ENCODE data around the gene DDN.

Gene DDN

DNA sequence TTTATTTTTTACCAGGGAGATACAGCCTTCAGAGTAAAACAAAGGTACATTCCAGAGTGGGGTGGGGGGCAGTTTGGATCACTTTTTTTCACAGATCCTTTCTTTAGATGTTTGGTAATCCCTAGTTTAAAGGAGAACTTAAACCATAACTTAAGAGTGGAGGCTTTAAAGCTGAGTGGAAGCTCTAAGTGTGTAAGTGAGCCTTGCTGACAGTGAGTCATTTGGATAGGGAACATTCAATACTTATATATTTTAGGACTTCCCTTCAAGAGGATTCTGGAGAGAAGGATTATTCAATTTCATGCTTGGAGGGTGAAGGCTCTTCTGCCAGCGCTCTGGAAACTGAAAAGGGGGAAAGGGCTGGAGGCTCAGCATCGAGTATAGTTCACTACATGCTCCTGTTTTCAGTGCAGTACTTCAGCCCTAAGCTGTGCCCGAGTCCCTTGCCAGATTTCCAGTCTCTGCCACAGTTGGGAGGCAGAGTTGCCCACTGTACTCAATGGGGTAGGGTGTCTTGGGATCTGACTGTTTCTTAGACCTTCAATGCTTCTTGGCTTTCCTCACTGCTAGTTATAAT lies 11.0 kb upstream of the DDN start:
- no peak for DNase-seq

DNA sequence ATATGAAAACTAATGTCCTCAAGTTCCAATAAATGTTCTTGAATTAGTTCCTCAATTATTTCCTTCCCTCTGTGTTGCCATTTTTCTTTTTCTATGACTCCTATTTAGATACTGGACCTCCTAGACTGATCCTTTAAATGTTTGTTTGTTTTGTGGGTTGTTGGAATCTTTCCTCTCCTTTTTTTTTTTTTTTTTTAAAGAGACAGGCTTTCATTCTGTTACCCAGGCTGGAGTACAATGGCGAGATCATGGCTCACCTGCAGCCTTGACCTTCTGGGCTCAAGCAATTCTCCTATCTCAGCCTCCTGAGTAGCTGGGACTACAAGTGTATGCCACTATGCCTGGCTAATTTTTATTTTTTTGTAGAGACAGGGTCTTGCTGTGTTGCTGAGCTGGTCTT lies 9.8 kb upstream of the DDN start:
- no peak for DNase-seq

DNA sequence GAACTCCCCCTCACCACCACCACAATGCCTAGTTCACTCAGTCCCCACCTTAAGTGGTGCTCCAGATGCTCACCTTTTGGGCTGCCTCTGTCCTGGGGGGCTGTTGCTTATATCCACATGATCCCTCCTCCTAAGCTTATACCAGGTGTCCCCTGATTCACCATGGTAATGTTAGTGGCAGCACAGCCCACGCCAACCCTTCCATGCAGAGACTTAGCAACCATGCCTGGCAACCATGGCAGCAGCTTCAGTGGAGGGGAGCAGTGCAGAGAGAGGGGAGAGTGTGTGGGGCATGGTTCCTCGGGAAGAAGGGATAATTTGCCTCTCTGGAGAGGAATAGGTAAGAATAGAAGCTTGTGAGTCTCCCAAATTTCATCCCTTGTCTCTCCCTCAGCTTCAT lies 1.2 kb upstream of the DDN start:
- DNase-seq: no peak

DNA sequence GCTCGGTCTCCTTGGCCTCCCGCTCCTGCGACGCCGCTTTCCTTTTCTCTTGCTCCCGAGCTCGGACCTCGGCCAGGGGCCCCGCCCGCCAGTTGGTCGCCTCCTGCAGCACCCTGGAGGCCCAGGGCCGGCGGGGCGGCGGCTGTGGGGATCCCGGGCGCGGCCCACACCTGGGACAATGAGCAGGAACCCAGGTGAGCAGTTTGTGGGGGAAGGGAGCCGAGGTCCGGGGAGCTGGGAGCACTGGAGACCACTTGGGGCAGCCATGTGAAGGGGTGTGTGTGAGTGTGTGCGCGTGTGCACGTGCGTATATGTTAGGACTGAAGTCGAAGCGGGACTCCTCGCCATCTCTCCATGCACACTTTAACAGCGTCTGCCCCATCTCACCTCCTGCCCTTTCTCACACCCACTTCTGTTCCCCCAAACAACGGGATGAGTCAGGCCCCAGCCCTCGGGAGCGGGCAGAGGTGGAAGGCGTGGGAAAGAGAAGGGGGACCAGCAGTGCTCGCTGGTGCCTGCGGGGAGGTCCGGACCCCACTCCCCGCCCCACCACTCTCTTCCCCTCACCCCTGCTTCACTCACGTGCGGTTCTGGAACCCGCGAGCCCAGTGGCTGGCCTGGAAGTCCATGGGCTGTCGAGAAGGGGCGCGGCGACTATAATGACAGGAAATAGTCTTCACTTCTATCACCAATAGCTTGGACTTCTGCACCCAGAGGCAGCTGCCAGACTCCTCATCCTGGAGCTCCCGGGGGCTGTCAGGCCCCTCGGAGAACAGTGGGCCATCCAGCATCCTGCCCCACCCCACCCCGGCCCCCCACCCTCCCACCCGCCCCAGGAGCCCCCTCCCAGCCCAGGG lies 450 bp downstream of the DDN start:
- DNase-seq: peak; percentile 13

DNA sequence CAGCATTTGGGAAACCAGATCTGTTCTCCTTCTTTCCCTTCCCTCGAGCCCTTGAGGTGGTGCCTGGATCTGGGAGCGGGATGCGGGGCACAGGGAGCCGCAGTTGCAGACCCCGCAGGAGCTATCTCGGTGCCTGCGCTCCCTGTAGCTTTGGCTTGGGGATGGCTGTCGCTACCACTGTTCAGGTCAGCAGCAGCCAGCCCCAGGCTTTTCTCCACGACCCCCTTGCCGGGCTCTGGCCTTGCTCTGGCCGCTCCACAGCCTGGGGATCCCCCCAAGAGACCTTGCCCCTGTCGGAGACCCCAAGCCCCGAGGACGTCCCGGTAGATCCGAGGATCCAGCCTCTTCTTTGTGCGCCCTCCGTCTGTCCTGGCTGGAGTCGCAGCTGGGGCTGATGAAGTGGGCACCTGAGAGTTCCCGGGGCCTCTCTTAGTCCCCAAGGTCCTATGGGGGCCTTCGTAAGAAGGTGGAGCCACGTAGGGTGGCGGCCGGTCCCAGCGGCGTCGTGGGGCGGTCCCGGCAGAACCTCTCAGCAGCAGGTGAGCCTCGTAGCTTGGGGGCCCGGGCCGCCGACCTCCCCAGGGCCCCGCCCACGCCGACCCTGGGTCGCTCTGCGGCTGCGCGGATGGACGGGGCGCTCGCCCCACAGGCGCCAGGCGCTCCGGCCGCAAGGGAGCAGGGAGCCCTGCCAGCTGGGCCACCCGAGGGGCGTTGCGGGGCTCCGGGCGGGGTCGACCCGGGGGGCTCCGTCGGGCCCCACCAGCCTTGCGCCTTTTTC lies 1.3 kb downstream of the DDN start:
- DNase-seq: no peak

DNA sequence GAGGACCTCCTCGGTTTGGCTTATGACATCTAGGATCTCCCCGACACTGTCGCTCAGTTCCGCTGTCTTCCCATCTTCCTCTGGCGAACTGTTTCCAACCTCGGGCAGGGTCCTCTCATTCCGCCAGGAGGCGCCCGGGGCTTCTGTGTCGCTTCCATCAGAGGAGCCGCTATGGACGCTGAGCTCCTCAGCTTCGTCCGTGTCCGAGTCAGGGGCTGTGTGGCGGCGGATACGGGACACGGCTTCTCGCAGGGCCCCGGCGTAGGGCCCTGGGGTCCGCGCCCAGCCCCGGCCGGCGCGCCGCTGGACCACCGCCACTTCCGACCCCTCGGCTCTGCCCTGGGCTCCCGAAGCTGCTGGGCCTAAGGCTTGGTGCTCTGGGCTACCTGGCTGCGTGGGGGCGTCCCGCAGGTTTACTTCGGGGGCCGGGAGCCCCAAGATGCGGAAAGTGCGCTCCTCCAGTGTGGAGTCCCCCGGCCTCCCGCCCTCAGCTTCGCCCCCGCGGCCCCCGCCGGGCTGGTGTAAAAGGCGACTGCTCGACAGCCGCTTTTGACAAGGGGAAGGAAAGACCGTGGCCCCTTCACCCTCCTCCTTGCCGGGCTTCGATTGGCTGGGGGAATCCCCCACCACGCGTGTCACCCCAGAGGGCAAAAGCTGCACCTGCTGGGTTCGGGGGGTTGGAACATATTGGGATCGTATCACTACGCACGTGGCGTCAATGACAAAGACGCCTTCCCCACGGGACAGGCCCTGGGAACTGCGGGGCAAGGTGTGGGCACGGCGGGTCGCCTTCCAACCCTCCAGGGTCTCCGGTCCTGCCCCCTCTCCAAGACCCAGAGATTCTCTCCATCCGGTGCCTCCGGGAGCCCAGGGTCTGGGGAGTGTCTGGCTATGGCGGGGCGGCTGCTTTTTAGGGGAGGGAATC lies 2.1 kb downstream of the DDN start:
- peak; percentile 62 for DNase-seq

DNA sequence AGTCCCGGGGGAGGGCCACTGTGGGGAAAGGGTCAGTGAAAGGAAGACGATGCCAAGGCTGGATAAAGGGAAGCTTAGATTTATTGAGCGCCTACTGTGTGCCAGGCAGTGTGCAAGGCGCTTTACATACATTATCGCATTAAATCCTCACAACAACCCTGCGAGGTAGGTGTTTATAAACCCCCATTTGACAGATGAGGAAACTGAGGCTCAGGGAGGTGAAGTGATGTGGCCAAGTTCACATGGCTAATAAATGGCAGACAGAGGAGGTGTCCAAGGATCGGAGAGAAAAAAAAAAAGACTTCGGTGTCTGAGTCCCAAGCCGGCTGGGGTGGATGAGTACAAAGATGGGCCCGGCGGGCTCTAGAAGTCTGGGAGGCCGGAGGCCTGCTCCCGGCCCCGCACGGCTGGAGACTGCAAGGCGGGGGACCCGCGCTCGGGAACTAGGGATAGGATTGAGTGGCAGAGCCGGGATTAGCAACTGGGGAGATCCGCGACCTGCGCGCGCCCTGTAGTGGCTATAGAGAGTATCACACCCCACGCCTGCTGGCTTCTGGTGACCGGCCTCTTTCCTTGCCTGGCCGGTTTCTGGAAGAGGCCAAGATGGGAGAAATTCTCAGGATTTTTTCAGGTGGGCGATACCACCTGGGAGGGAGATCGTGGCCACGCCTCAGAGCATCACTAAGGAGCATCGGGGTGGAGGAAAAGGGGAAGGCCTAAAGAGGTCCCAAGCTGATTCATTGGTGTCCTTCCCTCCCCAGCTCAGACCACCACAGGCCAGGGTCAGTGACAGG lies 3.9 kb downstream of the DDN start:
- DNase-seq: peak; percentile 44

DNA sequence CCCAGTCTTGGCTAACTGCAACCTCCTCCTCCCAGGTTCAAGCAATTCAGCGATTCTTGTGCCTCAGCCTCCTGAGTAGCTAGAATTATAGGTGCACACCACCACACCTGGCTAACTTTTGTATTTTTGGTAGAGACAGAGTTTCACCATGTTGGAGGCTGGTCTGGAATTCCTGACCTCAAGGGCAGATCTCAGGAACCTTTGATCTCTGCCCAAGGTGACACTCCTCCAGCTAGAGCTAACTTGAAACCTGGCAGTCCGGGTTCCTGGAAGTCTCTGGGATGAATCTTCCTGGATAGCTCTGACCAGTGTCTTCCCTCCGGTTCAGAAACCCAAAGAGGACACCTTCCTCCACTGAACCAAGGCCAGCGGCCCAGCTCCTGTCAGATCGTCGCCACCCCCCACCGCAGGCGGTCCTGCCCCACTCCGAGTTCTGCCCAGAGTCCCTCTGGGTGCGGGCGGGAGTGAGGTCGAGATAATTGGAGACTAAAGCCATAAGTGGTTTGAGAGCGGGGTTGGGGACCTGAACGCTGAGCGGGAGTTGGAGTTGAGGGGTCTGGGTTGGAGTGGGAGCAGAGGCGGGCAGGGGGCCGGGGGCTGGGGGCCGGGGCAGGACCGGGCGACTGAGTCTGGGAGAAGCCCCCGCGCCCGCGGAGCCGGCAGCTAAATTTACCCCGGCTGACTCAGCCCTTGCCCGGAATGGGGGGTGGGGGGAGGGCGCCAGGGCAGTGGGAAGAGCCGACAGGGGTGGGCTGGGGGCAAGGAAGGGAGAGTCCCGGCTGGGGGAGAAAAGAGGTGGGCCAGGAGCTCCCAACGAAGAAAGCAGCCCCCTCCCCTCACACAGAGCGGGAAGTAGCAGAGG lies 4.7 kb downstream of the DDN start:
- no peak for DNase-seq

DNA sequence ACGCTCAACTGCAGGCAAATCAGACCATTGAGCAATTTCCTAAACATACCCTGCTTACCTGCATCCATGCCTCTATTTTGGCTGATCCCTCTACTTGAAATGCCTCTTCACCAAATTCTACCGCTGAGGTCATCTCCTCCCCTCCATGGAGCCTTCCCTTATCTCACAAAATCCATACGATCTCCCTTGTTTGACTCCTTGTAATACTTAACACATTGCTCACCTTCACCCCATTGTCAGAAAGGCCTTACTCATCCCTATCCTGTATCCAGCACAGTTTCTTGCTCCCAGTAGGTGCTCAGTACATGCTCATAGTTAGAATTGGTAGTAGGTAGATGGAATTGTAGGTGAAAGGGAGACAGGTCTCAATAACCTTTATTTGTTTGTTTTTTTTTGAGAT lies 5.4 kb downstream of the DDN start:
- DNase-seq: no peak

DNA sequence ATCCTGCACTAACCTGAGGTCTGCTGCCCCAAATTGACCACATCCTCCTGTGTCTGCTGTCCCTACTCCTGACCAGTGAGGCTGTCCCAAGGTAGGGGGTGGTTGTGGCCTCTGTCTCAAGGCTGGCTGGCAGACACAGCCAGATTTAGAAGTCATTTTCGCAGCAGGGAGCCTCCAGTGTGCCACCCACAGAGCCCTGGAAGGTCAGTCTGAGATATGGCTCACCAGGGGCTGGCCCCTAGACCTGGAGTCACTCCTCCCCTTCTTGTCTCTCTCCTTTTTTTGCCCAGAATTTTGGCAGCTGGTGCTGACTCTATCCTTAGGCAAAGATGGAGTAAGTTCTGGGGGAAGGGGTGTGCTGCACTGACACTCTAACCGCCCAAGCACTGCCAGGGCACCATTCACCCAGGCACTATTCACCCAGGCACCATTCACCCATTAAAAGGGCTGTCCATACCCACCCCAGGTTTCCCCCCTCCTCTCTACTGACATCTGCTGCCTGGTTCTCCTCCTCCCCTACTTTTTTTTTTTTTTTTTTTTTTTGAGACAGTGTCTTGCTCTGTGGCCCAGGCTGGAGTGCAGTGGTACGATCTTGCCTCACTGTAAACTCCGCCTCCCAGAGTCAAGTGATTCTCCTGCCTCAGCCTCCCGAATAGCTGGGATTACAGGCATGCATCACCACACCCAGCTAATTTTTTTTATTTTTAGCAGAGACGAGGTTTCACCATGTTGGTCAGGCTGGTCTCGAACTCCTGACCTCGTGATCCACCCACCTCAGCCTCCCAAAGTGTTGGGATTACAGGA lies 7.7 kb downstream of the DDN start:
- no peak for DNase-seq

DNA sequence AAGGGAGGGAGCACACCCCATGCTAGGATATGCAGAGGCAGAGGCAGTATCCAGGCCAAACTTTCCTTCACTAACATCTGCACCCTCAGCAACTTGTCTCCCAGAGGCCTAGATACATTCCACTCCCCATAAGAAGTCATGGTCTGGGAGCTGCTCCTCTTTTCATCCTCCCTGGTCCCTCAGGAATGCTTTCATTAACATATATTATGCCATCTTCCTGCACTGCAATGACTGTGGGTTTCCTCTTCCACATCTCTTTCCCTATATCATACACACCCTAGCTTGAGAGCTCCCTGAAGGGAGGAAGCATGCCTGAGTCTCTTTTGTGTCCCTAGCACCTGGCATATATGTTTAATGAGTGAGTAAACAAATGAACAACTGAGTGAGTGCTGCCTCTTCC lies 8.6 kb downstream of the DDN start:
- no peak for DNase-seq

DNA sequence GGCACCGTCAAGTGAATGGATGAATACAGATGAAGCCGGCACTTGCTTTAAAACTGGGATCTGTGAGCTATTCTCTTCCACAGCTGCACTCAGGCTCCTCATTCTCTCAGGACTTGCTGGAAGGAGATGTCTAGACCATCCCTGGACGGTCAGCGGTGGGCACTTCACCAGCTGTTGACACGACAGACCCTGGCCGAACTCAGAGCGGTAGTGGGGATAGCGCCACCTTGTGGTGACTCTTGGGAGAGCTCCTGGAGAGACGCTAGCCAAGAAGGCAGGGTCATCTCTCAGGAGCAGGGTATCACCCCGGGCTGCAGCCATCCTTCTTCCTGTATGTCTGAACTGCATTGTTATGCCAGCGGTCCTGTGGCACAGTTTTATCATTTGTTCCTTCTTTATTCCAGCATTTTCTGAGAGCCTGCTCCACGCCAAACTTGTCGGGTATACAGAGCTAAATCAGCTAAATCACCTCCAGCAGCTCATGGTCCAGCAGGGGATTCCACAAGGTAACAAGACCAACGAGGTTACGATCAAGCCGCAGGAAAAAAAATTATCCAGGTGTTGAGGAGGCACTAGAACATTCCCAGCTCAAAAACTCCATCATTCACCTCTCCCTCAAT lies 11.0 kb downstream of the DDN start:
- DNase-seq: peak; percentile 72

DNA sequence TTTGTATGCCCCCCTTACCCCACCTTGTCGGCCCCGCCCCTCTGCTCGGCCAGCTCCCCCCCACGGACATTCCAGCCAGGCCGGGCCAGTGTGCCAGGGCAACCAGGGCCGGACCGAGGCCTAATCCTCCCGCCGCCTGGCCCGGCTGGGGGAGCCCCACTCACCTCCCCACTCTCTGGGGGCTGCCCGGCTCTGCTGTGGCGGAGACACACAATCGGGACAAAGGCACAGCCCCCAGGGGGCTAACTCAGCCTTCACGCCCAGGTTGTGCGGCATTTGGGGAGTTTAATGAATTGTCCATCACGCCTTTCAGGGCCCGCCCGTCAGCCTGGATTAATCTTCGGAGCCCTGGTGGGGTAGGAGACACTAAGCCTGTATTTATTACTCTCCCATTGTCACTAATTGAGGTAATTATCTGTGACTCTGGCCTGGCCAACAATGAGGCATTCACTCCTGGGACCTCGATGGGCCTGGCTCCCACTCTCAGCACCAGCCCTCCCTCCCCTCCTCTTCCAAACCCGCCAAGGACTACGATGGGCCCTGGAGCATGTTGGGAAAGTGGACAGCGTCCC lies 12.4 kb downstream of the DDN start:
- DNase-seq: no peak

DNA sequence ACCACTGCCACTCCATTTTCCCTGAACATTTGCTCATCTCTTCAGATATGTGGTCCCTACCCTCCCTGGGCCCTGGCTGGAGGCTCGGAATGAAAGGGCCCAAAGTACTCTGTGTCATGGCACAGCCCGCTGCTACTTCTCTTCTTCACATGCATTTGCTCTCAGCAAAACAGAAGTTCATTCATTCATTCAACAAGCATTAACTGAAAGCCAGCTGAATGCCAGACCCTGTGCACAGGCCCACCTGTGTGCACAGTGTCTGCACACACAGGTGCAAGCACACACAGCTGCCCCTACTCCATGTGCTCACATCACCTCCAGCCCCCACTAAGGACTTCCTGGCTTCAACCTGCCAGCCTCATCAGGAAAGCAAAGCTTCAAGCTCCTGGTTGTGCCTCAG lies 13.3 kb downstream of the DDN start:
- no peak for DNase-seq

DNA sequence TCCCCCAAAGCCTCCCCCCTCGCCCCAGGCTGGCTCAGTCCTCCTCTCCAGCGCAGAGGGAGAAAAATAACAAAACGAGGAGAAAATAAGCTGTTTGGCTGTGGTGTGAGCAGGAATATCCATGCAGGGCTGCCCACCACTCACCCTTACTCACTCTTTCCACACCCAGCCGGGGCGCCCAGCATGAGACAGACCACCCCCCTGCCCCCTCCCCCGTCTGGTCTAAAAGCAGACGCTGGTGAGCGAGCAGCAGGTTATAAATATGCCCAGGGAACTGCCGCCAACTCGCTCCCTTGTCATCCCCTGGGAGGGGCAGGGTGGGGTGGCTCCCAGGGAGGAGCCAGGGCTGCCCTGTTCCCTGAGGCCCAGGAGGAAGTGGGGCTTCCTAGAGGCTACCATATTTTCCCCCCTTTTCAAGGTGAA lies 13.7 kb downstream of the DDN start:
- DNase-seq: no peak

DNA sequence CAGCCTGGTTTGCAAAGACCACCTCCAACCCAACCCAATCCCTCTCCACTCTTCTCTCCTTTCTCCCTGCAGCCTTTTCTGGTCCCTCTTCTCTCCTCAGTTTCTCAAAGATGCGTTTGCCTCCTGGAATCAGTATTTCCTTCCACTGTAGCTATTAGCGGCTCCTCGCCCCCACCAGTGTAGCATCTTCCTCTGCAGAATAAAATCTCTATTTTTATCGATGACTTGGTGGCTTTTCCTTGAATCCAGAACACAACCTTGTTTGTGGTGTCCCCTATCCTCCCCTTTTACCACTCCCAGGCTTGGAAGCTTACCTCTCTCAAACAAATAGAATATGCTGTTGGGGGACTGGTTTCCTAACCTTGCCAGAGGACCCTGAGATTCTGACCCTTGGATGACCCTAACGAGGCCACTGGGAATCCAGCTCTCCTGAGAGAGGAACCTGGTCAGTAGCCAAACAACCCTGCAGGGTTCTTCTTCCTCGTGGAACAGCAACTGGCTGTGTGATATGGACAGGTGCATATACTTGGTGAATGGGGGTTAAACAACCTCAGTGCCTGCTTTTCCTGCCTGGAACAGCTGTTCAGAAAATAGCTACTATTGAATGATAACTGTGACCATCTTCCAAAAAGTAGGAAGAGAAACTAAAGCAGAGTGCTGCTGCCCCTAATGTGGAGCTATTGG lies 16.6 kb downstream of the DDN start:
- DNase-seq: no peak

DNA sequence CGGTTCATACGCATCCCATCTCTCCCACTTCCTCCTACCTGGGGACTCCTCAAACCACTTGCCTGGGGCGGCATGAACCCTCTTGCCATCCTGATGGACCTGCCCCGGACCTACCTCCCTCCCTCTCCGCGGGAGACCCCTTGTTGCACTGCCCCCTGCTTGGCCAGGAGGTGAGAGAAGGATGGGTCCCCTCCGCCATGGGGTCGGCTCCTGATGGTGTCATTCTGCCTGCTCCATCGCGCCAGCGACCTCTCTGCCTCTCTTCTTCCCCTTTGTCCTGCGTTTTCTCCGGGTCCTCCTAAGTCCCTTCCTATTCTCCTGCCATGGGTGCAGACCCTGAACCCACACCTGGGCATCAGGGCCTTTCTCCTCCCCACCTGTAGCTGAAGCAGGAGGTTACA lies 17.4 kb downstream of the DDN start:
- no peak for DNase-seq

DNA sequence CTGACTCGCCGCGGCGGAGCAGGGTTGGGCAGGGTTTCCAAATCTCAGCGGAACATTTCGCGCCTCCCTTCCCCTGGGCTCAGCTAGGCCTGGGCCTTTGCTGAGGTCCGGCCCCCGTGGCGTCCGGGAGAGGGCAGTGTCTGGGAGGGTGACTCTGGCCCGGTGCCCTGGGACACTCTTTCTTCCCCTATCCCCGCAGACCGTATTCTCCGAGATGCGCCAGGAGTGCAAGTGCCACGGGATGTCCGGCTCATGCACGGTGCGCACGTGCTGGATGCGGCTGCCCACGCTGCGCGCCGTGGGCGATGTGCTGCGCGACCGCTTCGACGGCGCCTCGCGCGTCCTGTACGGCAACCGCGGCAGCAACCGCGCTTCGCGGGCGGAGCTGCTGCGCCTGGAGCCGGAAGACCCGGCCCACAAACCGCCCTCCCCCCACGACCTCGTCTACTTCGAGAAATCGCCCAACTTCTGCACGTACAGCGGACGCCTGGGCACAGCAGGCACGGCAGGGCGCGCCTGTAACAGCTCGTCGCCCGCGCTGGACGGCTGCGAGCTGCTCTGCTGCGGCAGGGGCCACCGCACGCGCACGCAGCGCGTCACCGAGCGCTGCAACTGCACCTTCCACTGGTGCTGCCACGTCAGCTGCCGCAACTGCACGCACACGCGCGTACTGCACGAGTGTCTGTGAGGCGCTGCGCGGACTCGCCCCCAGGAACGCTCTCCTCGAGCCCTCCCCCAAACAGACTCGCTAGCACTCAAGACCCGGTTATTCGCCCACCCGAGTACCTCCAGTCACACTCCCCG lies 18.0 kb downstream of the DDN start:
- no peak for DNase-seq
